K562 (cell line): Measurements from ENCODE around the gene IL11. TPM values are rescaled to one million over a fixed set of nuclear protein-coding genes. Genes with fewer than 3 reads are reported as not detected.
A peak's percentile ranks its signal among the peaks of the same experiment; 100 is the strongest.

Experiments used
- BRF1 ChIP-seq: IDR thresholded peaks from 3 replicates; pipeline ENCODE4 v1.6.1; 2011; ENCODE audit warnings: borderline replicate concordance, mild to moderate bottlenecking; ENCODE audit not compliant: insufficient read length; ENCODE audit errors: extremely low read depth
- DDX20 ChIP-seq: fragments of 450-650 bp; IDR thresholded peaks from 2 replicates; pipeline ENCODE4 v1.6.1; 2016; ENCODE audit warnings: missing genetic modification characterization, low read depth, mild to moderate bottlenecking, missing compliant biosample characterization, moderate library complexity
- ELF4 ChIP-seq: fragments of 450-650 bp; formaldehyde crosslinking; IDR thresholded peaks from 2 replicates; pipeline ENCODE4 v1.4.0; 2022; ENCODE audit warnings: missing genetic modification characterization
- EP400 ChIP-seq: fragments of 450-650 bp; IDR thresholded peaks from 2 replicates; pipeline ENCODE4 v1.6.1; 2017; ENCODE audit warnings: antibody characterized with exemption, mild to moderate bottlenecking, moderate library complexity
- HMGN3 ChIP-seq: IDR thresholded peaks from 2 replicates; pipeline ENCODE4 v1.6.1; 2011; ENCODE audit warnings: borderline replicate concordance, low read depth, mild to moderate bottlenecking, mixed read lengths, low read length; ENCODE audit not compliant: insufficient read length; ENCODE audit errors: extremely low read depth
- ILK ChIP-seq: fragments of 450-650 bp; IDR thresholded peaks from 2 replicates; pipeline ENCODE4 v1.6.1; 2016; ENCODE audit warnings: missing genetic modification characterization, low read depth, mild to moderate bottlenecking, missing compliant biosample characterization, moderate library complexity, borderline replicate concordance
- MAFG ChIP-seq: fragments of 450-650 bp; conservative IDR thresholded peaks from 2 replicates; pipeline ENCODE4 v1.6.1; 2016; ENCODE audit warnings: missing genetic modification characterization, missing compliant biosample characterization
- MCM2 ChIP-seq: fragments of 450-650 bp; IDR thresholded peaks from 2 replicates; pipeline ENCODE4 v1.6.1; 2017; ENCODE audit warnings: low read depth, mild to moderate bottlenecking
- MIER1 ChIP-seq: fragments of 450-650 bp; IDR thresholded peaks from 2 replicates; pipeline ENCODE4 v1.6.1; 2016; ENCODE audit warnings: antibody characterized with exemption, mild to moderate bottlenecking, low read depth
- NFRKB ChIP-seq: fragments of 450-650 bp; IDR thresholded peaks from 2 replicates; pipeline ENCODE4 v1.6.1; 2016; ENCODE audit warnings: low read depth
- NR3C1 ChIP-seq: sonication (generic); formaldehyde crosslinking; IDR thresholded peaks from 2 replicates; pipeline ENCODE4 v1.8.1; 2022; ENCODE audit warnings: missing genetic modification reagents
- PHB ChIP-seq: fragments of 250-450 bp; sonication (Bioruptor Pico); IDR thresholded peaks from 2 replicates; pipeline ENCODE4 v1.5.0; 2021
- RAD51 ChIP-seq: fragments of 450-650 bp; IDR thresholded peaks from 2 replicates; pipeline ENCODE4 v1.7.1; 2016; ENCODE audit warnings: low read depth, mild to moderate bottlenecking, borderline replicate concordance
- RBM22 ChIP-seq: fragments of 200-400 bp; formaldehyde crosslinking; IDR thresholded peaks from 2 replicates; pipeline ENCODE4 v1.6.1; 2018; ENCODE audit warnings: low read length, low read depth; ENCODE audit not compliant: poor library complexity, severe bottlenecking
- SMAD4 ChIP-seq: fragments of 250-450 bp; sonication (Bioruptor Pico); conservative IDR thresholded peaks from 2 replicates; pipeline ENCODE4 v1.8.0; 2021; ENCODE audit warnings: inconsistent platforms, mild to moderate bottlenecking, moderate library complexity
- TCF7 ChIP-seq: sonication (generic); IDR thresholded peaks from 2 replicates; pipeline ENCODE4 v1.6.1; 2016; ENCODE audit warnings: antibody characterized with exemption, borderline replicate concordance
- USF1 ChIP-seq: sonication (generic); formaldehyde crosslinking; IDR thresholded peaks from 2 replicates; pipeline ENCODE4 v1.9.0; 2022; ENCODE audit warnings: mild to moderate bottlenecking, missing genetic modification reagents
- ZNF232 ChIP-seq: sonication (generic); formaldehyde crosslinking; IDR thresholded peaks from 2 replicates; pipeline ENCODE4 v1.8.0; 2022; ENCODE audit warnings: mild to moderate bottlenecking, missing genetic modification reagents
- ZNF551 ChIP-seq: fragments of 250-450 bp; sonication (Bioruptor Pico); IDR thresholded peaks from 2 replicates; pipeline ENCODE4 v1.5.0; 2021; ENCODE audit warnings: mild to moderate bottlenecking, moderate library complexity
- ZNF609 ChIP-seq: sonication (generic); formaldehyde crosslinking; IDR thresholded peaks from 2 replicates; pipeline ENCODE4 v1.8.1; 2023; ENCODE audit warnings: missing genetic modification reagents, mild to moderate bottlenecking, borderline replicate concordance
- ZNF668 ChIP-seq: fragments of 250-450 bp; sonication (Bioruptor Pico); IDR thresholded peaks from 2 replicates; pipeline ENCODE4 v1.8.0; 2022; ENCODE audit warnings: mild to moderate bottlenecking, inconsistent platforms
- ZNF77 ChIP-seq: fragments of 250-450 bp; sonication (Bioruptor Pico); IDR thresholded peaks from 2 replicates; pipeline ENCODE4 v1.5.0; 2020
- ZSCAN32 ChIP-seq: fragments of 450-650 bp; formaldehyde crosslinking; IDR thresholded peaks from 2 replicates; pipeline ENCODE4 v1.4.0; 2020; ENCODE audit warnings: mild to moderate bottlenecking, moderate library complexity
- polyA plus RNA-seq, 8 experiments: library from polyadenylated mRNA; depleted of rRNA in 4 of 8; stranded (reverse) in 5 of 8; unstranded in 3 of 8; fragments of >200 nt; fragmentation: Nextera tagmentation in 2 of 8; fragmentation: Illumina TruSeq in 1 of 8; extraction: Ambion mirVana in 2 of 8; extraction: Trizol in 1 of 8; gene quantifications; 2 replicates each; pipeline versions ENCODE4 v1.2.1 to v1.2.3, GENCODE V29; 2011 to 2014; ENCODE audit warnings: inconsistent platforms in 1 of 8, missing spikeins in 1 of 8
- total RNA-seq, 7 experiments: library from RNA; depleted of rRNA in 6 of 7; stranded (reverse); fragments of >200 nt in 6 of 7; fragmentation: Illumina TruSeq in 2 of 7; extraction: Trizol in 2 of 7; gene quantifications; 2 replicates each; pipeline versions ENCODE4 v1.2.1 to v1.2.3, GENCODE V29; 2011 to 2021; ENCODE audit warnings: low replicate concordance in 1 of 7

IL11 gene
- total and polyA plus RNA-seq, 9 of the 15 experiments (the other 6 are each of a cell fraction or from before 2014, with no cell fraction given): 0.04 to 0.42 (median 0.06) TPM; not detected in 6

GRCh38 chr19:55407800-55408532 lies 37.7 kb upstream of the IL11 start (continued):
- peak; percentile 95 for TF ChIP-seq USF1 (CRISPR knock-in tag)
- no peak for TF ChIP-seq NR3C1 (CRISPR knock-in tag)
- no peak for TF ChIP-seq PHB
- TF ChIP-seq SMAD4 (CRISPR knock-in tag): 0 out of 2 replicates have a peak, but pooled peaks have one; percentile 15
- peak; percentile 18; the same call in 1 of the 2 replicates for TF ChIP-seq TCF7
- no peak for TF ChIP-seq ZNF668 (CRISPR knock-in tag)
- TF ChIP-seq RAD51: peak; percentile 94
- TF ChIP-seq ZNF551 (CRISPR knock-in tag): no peak
- no peak for TF ChIP-seq ZSCAN32 (CRISPR knock-in tag)
- TF ChIP-seq ZNF609 (CRISPR knock-in tag): no peak
- no peak for TF ChIP-seq MCM2
- TF ChIP-seq NFRKB: no peak
- no peak for TF ChIP-seq ILK
- no peak for TF ChIP-seq ELF4 (CRISPR knock-in tag)
- no peak for TF ChIP-seq RBM22
- TF ChIP-seq EP400: peak; percentile 100
- no peak for TF ChIP-seq DDX20 (tag)
- TF ChIP-seq MAFG (tag): no peak
- TF ChIP-seq ZNF232 (CRISPR knock-in tag): no peak
- peak; percentile 53 for TF ChIP-seq HMGN3
- no peak for TF ChIP-seq MIER1
- no peak for TF ChIP-seq ZNF77 (CRISPR knock-in tag)
- TF ChIP-seq BRF1: no peak
